Right ventricle myocardium inferior (tissue), 1 donor: ENCODE measurements around the gene IQGAP2. TPM values are rescaled to one million over a fixed set of nuclear protein-coding genes. Genes with fewer than 3 reads are reported as not detected.

Experiments
- ATAC-seq: fragments of 200-7000 bp; cut with Tn5 transposase; one replicate; pipeline ENCODE4 v1.9.1; 2020; ENCODE audit warnings: mild to moderate bottlenecking, moderate library complexity
- DNase-seq: peaks from one replicate; pipeline ENCODE4 v3.0.0; 2021; ENCODE audit errors: missing footprints
- intact Hi-C: fragments of 100-400 bp; cut with DNase I; formaldehyde crosslinking; loops from one replicate; pipeline ENCODE4 v1.11.0; 2022
- total RNA-seq: library from RNA; stranded (reverse); fragmentation: NEBNext Ultra II Directional; extraction: Animal tissue kit (Norgen Biotek cat#: 25700); gene quantifications from one replicate; pipeline ENCODE4 v1.2.1, GENCODE V29; 2021
- donor health status: DM: no; HTN: yes; CAD: no; lungs with severe emphysema.

The IQGAP2 gene
- total RNA-seq, 1 donor from 2014 or later, result 4.9 TPM

- DNase-seq (no peak), ATAC-seq (no peak)
- intact Hi-C loops, result no loop called here
Measured at GRCh38 chr5:76681287-76681686, 278.2 kb downstream of the IQGAP2 start.

GRCh38 chr5:76682387-76682786, 279.3 kb downstream of the IQGAP2 start:
- intact Hi-C loops, result no loop called here
- DNase-seq (no peak), ATAC-seq (peak; percentile 68)

GRCh38 chr5:76683816-76684731, 281.0 kb downstream of the IQGAP2 start:
- intact Hi-C loops, result no loop called here
- DNase-seq (no peak), ATAC-seq (no peak)

DNA sequence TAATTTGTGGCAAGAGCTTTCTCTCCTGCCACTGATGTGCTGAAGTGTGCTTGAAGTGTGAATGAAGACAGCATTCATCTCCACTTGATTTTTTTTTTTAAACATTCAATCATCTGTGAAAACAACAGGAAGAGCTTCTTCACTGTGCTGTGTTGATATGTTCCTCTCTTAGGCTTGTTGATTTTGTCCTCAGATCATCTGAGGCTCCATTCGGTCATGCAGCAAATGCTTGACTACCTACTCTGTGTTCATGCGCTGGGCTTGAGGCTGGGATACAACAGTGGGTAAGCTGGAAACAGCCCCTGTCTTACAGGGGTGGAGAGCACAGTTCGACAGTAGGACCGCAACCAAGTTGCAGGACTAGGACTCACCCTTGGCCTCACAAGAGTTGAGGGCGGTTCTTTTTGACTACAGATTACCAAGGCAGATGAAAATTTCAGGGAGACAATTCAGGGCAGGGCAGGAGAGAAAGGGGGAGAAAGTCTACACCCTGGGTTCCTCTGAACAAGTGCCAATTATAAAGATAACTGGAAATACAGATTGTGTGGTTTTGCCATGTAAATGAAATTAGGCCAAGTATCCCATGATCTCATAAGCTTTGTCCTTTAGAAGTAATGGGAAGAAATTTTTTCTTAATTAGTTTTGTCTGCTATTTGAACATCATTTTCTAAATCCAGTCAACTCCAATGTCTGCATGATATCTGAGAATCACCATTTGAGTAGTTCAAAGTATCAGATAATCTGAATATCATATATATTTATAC, 281.9 kb downstream of the IQGAP2 start:
- DNase-seq (no peak), ATAC-seq (no peak)
- intact Hi-C loops, result no loop called here

- intact Hi-C loops, result no loop called here
- DNase-seq (no peak), ATAC-seq (no peak)
Measured at GRCh38 chr5:76685704-76686103, 282.6 kb downstream of the IQGAP2 start.

GRCh38 chr5:76688212-76688611, 285.1 kb downstream of the IQGAP2 start:
- no peak for DNase-seq
- intact Hi-C loops, result no loop called here
- no peak for ATAC-seq

- DNase-seq, result no peak
Measured at GRCh38 chr5:76688836-76689235, 285.8 kb downstream of the IQGAP2 start.

GRCh38 chr5:76689321-76690036, 286.4 kb downstream of the IQGAP2 start:
- DNase-seq (no peak), ATAC-seq (no peak)

More at GRCh38 chr5:76688836-76689235, 285.8 kb downstream of the IQGAP2 start:
- no peak for ATAC-seq
- intact Hi-C loops, result no loop called here

GRCh38 chr5:76690037-76690679, 287.1 kb downstream of the IQGAP2 start:
- no peak for ATAC-seq
- no peak for DNase-seq
- intact Hi-C loops, result no loop called here

More at GRCh38 chr5:76689321-76690036, 286.4 kb downstream of the IQGAP2 start:
- intact Hi-C loops, result no loop called here

DNA sequence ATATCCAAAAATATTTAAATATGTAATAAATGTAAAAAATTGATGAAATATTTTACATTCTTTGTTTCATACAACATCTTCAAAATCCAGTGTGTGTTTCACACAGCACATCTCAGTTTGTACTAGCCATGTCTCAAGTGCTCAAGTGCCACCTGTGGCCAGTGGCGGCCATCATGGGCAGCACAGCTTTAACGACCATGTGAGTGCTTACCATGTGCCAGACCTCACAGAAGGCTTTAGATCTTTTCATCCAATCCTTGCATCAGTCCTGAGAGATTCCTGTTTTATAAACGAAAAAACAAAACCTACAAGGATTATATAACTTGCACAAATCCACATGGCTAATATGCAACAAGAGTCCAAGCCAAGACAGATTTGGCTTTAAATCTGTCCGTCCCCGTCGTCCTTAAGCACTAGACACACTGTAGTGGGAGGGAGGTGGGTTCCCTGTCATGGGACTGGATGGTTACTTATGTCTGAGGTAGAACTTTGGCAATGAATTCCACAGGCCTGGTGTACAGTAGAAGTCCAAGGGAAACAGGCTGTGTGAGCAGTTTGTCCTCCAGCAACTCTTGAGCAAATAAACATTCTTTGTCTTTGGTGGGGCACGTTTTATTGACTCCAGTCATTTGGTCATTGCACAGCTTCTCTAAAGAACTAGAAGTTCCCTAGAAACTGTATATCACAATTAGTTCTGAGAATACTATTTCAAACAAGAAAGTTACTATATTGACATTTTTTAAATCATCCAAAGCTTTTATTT, 287.8 kb downstream of the IQGAP2 start:
- intact Hi-C loops, result no loop called here
- no peak for DNase-seq
- no peak for ATAC-seq

- DNase-seq, result no peak
- intact Hi-C loops, result no loop called here
Measured at GRCh38 chr5:76691467-76692273, 288.6 kb downstream of the IQGAP2 start.

GRCh38 chr5:76692274-76692540, 289.1 kb downstream of the IQGAP2 start:
- no peak for DNase-seq
- no peak for ATAC-seq
- intact Hi-C loops, result no loop called here

More at GRCh38 chr5:76691467-76692273, 288.6 kb downstream of the IQGAP2 start:
- ATAC-seq, result no peak

- ATAC-seq, result no peak
- intact Hi-C loops, result no loop called here
- DNase-seq, result no peak
Measured at GRCh38 chr5:76692651-76693050, 289.6 kb downstream of the IQGAP2 start.

DNA sequence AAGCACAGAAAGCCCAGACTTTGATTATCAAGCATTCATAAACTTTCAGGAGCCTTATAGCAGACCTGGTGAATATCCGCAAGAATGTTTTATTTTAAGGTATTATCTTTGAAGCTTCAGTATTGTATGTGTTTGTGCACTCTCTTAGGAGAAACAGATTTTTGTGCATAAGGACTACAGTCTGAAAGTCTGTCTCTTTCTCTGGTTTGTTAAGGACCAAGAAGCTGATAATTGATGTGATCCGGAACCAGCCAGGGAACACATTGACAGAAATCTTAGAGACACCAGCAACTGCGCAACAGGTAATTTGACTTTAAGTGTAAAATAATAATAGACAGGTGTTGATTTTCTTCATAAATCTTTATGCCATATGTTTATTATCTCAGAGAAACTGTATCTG, 290.1 kb downstream of the IQGAP2 start:
- ATAC-seq (no peak), DNase-seq (no peak)
- intact Hi-C loops, result no loop called here

DNA sequence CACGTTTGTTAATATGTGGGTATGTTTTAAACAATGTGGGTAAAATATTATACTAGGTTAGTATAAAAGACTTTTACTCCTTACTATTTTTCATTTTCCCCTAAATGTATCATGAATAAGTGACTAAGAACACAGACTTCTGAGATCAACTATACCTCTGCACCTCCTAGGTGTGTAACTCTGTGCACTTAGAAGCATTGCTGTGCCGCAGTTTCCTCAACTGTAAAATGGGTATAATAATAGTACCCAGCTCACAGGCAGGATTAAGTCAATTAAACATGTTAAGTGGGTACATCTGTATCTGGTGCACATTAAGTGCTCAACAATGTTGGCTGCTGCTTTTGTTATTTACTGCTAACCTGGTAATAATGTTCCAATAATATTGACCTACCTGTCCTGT, 291.2 kb downstream of the IQGAP2 start:
- DNase-seq (no peak), ATAC-seq (no peak)
- intact Hi-C loops, result no loop called here

DNA sequence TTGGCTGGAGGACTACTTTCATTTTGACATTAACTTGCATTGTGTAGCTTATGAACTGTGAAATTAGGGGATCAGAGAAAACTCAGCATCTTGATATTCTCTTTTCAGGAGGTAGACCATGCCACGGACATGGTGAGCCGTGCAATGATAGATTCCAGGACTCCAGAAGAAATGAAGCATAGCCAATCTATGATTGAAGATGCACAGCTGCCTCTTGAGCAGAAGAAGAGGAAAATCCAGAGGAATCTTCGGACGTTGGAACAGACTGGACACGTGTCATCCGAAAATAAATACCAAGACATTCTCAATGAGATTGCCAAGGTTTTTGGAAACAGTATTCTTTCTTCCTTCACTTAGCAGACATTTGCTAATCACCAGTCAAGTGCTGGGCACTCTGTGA, 292.3 kb downstream of the IQGAP2 start:
- ATAC-seq (no peak), DNase-seq (no peak)
- intact Hi-C loops, result no loop called here

- no peak for ATAC-seq
- intact Hi-C loops, result no loop called here
- no peak for DNase-seq
Measured at GRCh38 chr5:76696251-76696650, 293.2 kb downstream of the IQGAP2 start.

- no peak for DNase-seq
- ATAC-seq, result no peak
- intact Hi-C loops, result no loop called here
Measured at GRCh38 chr5:76697670-76698069, 294.6 kb downstream of the IQGAP2 start.
